Measurements from ENCODE around the gene ANO3.
"Not testable (repeated sequence)": the region's sequence is repeated elsewhere in the genome, so short reads cannot be mapped to it uniquely, and the experiment has no call there.

Gene ANO3

DNA sequence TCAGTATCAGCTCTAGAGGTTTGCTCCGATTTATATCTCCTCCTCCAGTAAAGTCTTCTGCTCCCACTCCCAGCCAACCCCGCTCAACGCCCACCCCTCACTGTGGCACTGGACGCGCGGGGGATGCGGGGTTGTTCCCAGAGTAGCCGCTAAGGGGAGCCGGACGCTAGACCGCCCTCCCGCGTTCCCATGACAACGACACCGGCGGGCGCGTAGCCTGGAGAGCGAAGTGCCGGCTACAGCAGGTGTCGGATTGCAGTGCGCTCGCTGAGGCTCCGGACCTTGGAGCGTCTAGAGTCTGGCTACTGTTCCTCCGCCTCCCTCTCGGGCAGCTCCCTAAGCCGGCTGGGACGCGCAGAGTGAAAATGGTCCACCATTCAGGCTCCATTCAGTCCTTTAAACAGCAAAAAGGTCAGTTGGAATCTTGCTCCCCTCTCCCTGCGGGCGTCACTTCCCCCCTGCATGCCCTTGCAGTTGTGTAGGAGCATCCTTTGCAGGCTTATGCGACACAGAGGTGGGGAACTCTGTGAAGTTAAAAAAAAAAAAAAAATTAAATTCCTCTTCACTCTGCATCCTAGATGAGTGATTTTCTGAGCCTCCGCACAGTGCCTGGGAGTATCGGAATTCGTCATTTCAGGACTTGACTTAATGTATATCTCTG, at the start of gene ANO3:
Gene ANO3 (plus strand): TSS at position 220 of the 661 bp plus-strand sequence. CDS start 146 bp downstream, at position 366.
- DNase-seq, result no peak

DNA sequence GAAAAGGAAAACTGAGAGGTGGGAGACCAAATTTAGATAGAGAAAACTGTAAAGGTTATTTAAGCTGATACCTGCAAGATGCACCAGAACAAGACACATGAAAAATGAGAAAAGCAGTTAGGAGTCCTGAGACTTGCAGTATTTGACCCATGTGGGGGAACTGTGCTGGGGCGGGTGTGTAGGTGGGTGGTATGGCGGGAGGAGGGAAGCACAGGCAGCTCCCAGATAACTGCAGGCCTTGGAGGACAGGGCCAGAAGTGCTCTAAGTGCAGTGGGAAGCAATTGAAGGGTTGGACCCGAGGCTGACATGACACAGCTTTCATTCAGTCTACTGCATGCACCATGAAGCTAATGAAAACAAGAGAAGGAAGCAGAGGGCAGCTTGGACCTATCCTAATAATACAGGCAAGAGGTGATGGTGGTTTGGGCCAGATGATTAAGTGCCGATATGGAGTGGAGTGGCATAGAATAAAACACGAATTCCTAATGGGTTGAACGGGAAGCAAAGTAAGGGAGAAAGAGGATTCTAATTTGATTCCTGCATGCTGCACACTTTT, 48.0 kb upstream of the ANO3 start:
- DNase-seq, result no peak

DNA sequence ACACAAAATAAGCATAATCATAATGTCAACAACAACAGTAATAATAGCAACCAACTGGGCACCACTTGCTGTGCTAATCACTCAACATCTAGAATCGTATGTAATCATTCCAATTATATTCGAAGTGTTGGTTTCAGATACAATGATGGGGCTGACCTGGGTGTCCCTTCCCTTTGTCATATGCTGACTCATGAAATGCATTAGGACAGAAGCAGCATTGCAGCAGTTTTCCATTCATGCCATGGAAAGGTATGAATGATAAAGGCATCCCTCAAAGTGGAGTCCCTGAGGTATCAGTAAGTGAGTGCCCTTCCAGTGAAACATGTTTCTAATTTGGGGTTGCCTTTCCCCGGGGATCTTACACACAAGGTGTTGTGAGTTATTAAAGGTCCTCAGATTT, 46.3 kb upstream of the ANO3 start:
- no peak for DNase-seq

DNA sequence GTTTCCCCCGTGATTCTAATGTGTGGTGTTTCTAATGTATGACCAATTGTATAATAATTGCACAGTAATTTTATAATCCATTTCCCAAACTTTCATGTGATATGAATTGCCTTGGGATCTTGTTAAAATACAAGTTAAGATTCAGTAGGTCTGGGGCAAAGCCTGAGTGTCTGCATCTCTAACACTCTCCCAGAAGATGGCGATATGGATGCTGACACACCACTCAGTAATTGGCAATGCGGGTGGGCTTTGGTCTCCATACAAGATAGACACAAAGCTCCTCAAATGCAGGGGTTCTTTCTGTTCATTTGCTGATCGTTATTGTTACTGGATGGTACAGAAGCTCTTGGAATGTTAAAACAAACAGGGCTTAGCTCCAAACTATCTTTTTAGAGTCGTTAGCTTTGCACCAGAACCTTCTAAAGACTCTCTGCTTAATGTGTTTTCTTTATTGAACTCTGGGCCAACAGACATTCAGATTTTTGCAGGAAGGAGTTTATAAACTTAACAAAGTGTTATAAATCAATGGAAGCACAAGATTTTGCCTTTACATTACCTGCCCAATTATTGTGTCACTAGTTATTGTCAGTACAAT, 45.4 kb upstream of the ANO3 start:
- DNase-seq, result no peak

DNA sequence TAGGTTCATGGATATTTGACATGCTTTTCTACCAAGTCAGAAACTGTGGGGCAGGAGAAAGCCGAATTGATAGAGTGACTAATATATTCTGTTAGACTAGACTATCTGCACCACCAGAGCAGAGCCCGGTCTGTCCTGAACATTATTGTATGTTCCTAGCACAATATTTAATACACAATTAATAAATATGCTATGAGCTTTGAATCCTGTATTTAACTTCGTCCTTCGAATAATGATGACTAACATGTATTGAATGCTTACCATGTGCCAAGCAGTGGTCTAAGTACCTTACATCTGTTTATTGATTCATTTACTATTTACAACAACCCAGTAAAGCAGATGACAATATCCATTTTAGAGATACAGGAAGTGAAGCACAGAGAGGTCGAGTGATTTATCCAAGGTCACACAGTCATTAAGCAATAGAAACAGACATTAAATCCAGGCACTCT, 44.8 kb upstream of the ANO3 start:
- no peak for DNase-seq

DNA sequence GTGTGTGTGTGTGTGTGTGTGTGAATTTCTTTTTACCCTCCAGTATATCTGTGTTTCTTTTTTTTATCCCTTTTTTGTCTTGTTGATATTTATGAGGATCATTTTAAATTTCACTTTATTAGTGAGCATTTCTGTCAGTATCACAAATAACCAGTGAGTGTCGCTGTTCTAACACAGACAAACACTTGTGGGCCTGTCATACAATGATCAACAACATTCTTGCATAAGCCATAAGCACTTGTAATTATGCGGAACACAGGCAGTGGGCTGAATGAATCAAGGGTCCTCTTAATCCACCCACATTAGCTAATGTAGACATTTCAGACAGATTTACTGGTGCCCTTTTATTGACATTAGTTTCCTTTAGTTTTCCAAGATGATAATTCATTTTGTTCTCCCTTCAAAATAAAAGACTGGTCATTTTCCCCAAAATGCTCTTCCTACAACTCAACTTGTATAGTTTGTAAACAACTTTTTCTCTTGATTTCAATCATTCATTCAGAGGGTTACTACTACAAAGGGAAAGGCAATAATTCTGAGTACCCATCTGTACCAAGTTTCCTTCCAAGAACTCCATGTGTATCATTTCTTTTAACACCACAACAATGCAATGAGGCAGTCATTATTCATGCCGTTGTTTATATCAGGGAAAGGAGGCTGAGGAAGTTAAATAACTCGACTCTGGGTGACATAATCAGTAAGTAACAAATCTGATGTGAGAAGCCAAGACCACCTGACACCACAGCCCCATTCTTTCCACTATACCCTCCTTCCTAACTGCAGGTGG, 34.5 kb upstream of the ANO3 start:
- no peak for DNase-seq

DNA sequence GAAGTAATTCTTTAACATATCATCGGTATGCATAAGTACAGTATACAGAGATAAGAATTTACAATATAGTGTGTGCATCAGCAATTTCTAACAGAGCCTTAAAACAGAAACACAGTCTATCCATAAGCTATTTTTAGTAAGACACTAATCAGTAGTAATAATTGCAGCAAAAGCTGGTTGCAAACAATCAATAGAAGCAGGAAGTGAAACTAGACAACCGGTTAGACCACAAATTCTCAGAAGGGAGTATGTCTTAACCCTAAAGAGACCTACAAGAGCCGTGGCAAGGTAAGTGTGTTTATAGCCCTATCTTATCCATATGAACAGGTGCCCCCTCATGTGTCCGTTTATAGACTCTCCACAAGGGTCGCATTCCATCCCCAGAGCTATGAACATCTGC, 15.6 kb upstream of the ANO3 start:
- not testable (repeated sequence) for DNase-seq

DNA sequence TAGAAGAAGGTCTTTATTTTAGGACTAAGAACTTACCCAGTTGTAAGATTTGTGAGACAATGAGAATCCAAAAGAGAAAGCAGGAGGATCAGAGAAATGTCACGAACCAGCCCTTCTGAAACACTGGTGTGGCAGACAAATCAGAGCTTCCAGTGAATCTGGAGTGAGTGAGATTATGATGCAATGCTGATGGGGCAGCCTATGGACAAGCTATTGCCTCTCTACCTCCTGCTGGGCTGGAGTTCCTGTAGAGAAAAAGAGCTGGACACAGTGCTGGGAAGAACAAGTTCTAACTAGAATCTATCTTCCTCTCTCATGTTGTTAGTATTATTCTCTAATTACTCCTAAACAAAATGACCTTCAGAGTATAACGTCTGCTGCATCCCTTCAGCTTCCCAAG, 12.0 kb upstream of the ANO3 start:
- DNase-seq, result no peak

DNA sequence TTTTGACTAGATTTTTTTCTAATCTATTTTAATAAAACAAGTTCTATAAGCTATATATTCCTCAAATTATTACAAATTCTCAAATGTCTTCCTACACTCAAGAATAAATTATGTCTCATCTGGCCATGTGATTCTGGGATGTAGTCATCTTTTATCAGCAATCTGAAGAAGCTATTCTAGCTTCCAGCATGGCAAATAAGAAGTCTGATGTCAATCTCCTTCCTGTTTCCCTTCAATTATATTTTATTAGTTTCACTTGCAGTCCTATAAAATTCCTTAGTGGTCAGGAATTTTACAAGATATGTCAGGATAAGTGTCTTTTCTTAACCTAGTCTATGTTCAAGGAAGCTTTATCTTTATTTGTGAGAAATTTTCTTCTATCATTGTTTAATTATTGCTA, 10.4 kb upstream of the ANO3 start:
- DNase-seq, result no peak

DNA sequence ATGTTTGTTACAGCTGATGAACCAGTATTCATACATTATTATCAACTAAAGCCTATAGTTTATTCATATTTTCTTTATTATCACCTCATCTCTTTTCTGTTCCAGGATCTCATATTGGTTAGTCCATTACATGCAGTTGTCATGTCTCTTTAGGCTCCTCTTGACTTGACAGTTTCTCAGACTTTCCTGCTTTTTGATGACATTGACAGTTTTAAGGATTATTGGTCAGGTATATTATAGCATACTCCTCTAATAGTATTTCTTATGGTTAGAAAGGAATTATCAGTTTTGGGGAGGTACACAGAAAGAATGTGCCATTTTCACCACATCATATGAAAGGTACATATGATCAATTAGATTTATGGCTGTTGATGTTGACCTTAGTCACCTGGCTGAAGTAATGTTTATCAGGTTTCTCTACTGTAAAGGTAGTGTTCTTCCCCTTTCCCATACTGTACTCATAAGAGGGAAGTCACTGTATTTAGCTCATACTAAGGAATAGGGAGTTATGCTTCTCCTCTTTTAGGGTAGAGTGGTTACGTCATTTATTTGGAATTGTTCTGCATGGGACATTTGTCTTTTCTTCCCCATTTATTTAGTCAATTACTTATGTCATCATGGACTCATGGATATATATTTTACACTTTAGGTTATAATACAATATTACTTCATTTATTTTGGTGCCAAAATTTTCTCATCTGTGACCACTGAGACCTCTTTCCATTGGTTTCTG, 9.4 kb upstream of the ANO3 start:
- DNase-seq, result no peak

DNA sequence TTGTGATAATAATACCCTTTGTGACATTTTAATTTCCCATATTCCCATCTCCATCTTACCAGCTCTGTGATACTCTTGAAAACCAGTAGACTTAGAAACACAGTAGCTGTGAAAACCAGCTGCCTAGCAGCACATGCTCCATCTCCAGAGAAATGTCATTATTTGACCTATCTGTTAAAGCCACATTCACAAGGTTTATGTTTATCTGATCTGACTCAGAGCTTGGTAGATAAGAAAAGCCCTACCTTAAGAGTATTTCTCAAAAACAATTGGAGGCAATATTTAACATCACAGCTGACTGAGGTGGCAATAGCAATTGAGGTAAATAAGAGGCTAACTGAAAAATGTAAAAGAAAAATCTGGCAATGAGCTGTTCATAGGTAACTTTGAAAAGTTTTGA, 8.1 kb upstream of the ANO3 start:
- no peak for DNase-seq

DNA sequence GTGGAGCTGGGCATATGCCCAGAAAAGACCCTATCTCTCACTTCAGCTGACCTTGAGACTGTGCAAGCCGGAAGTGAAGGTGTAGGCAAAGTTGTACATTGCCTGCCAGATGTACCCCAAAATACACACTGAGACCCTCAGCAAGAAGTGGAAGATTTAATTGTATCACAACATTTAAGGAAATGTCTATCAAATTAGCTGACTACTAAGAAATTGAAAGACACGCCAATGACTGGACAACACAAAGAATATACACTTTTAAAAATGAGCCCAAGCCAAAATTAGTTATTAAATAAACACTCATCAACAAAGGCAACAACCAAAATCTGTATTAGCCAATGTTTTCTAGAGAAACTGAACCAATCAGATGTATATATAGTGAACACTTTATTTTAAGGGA, 7.7 kb upstream of the ANO3 start:
- DNase-seq, result no peak

DNA sequence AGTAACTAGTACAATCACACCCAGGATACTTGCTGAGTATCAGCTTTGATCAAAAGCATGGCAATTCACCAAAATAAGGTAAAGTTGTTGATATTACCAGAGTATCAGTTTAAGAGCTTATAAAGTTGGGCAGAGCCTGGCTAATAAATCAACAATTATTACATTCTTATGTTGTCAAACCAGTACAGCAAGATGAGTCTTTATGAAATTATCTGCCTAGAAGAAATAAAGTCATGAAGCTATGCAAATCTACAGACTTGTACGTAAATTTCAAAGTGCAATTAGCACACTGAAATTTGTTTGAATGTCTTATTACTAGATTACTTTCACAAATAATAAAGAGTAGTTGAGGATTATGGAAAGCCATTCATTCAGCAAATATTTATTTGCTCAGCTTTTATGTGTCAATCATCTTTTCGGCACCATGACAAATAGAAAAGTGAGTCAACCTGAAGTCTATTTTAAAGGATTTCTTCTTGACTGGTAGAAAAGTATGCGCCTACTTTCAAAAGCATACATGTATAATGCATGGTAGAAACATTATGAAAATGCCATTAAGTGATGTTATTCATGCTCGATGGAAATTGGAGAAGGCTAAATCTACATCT, 5.0 kb upstream of the ANO3 start:
- no peak for DNase-seq

DNA sequence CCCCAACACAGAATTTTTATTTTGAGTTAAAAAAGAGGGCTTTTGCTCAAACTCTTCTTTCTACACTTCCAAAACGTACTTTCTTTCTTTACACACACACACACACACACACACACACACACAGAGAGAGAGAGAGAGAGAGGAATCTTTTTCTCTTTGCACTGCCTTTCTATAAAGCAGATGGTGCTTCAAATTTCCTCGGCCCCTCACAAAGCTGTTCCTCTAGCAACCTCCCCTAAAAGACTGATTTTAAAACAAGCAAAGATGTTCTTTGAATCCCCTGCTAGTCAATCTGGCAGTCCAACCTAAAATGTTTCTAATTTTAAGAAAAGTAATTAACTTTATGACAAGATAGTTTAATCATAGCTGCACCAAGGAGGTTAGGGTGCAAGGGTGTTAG, 2.7 kb upstream of the ANO3 start:
- no peak for DNase-seq

DNA sequence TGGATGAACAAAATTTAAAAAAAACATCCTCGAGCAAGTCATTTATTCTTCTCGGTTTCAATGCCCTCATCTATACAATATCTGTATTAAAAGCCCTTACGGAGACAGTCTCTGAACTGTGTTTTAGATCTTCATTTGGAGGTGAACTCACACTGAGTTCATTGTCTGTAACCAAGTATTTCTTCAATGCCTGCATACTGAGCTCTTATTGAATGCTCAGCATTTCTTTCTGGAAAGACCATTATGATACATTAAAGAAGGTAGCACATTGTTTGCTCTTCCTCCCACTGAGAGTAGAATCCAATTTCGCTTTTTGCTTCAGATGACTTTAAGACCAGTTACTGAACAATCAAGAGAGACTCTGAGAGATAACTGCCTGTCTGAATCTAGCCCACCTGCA, 1.7 kb upstream of the ANO3 start:
- no peak for DNase-seq

DNA sequence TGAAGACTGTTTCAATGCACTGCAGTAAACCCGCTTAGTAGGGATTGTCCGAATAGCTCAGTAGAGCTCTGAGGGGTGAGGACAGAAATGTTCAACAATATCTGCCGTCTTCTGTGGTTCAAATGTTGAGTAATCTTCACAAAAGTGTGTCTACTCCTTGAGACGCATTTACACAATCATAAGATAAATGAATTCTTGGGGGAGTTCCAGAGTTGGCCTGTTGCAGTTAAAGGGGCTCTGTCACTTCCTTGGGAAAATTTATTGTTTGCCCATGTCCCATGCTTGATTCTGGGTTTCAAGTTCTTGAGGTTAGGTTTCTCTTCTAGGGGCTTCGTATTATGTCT, 614 bp downstream of the ANO3 start:
- DNase-seq, result no peak

DNA sequence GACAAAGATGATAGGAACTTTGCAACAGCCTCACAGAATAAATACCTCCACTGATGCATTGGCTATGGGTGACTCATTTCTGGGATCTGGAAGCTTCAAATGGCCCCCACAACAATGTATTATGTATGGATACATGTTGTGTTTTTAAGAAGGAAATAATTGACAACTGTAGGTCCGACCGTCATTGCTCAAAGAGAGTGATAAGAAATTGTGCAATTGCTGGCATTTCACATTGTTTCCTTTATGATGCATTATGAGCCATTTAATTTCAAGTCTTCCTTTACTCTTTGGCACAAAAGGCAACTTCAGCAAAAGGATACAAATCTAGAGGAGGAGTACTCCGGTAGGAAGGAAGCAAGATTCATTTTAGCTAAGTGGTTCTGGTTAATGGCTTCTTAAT, 2.0 kb downstream of the ANO3 start:
- no peak for DNase-seq

DNA sequence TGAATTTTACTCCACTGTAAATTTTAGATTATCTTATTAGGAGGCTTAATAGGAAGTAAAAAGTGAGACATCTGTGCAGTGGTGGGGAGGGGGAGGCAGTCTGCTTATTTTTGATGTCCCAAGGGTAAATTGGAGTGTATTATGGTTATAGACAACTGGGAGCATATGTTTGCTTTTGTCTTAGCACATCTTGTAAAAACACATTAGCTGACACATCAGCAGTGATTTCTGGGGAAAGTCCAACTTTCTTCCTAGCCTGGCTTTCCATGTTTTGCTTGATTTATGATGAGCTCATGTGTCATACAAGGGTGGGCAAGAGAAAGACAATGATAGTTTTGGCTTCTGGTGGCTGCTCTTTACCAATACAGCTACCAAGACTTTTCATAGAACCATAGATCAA, 4.0 kb downstream of the ANO3 start:
- DNase-seq, result no peak

DNA sequence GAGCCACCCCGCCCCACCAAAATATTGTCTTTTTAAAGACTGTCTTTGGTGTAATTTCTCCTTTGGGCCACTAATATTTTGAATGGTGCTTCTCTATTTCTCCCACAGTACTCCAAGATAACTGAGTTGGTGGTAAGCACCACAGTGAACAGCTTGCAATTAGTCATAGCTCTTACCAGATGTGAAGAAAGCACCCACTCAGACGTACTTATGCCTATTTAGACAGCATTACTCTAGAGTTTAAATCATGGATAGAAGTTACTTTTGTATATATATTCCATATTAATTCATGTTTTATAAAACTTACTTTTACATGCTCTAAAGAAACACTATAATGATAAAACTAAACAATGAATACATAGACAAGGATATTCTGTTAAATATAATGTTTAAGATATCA, 12.7 kb downstream of the ANO3 start:
- DNase-seq, result no peak

DNA sequence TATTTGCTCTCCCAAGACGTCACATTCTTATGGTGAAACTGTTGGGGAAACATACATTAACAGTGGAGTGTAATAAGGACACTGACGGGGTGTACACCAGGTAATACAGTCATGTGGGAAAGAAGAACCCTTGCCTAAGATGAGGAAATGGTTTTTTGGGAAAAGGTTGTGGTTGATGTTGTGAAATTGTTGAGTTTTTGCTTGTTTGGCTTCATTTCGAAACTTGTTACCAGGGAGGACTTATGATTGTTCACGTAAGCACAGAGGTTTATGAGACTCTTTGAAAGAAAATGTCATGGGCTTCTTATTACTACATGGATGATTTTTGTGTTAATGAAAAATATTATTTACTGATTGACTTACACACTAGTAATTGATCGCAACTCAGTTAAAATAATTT, 16.8 kb downstream of the ANO3 start:
- no peak for DNase-seq

DNA sequence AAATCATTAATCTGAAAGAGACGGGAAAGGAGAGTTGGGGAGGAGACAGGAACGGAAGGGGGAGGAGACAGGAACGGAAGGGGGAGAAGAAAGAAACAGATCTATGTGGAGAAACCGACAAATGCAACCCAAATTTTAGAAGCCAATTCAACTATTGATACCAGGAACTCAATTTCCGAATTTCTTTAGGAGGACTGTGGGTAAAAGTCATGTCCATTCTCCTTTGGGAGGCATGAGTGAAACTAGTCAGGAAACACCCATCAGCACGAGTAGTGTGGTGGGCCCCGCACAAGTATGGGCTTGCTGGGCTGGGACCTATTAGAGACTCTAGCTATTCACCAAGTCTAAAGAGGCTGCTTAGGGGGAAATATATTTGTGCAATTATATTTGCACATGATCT, 18.1 kb downstream of the ANO3 start:
- no peak for DNase-seq

DNA sequence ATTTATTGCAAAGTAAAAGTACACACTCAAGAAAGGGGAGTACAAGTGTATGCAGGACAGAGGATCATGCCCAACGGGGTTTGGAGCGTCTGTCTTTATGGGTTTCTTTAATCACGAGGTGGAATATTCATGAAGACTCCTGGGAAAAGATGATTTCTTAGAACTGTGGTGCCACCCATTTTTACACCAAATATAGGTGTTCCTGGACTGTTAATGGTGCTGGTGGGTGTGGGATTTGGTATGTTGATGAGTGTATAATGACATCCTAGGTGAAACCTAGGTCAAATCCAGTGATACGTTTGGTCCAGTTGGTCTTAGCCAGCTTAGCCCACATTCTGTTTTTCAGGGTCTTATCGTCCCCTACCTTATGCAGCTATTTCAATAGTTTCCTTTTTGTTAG, 21.1 kb downstream of the ANO3 start:
- no peak for DNase-seq

DNA sequence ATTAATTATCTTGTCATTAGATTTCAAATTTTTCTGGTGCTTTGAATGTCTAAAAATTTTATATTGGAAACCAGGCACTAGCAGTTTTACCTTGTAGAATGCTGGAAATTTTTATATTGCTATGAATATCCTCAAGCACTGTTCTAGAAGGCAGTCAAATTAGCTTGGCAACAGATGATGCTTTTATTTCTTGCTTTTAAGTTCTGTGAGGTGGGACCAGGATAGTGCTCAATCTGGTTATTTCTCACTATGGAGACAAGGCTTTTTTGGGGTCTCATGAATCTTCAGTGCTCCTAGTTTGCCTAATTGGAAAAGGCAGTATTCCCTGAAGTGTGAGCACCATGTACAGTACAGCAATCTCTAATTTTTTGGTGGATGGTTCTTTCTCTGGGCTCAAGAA, 27.1 kb downstream of the ANO3 start:
- DNase-seq, result no peak
